HEK293 (cell line): Measurements from ENCODE around the gene CCDC13.
A peak's percentile ranks its signal among the peaks of the same experiment; 100 is the strongest.

Experiments
- CTCF ChIA-PET: fragments of 350-600 bp; formaldehyde crosslinking; extraction: SDS; loops from one replicate; lab custom pipeline; 2021; ENCODE audit warnings: antibody characterized with exemption; lab: Yijun Ruan, JAX
- POLR2A ChIA-PET: fragments of 300-600 bp; formaldehyde crosslinking; extraction: SDS; loops from one replicate; lab custom pipeline; 2020; ENCODE audit warnings: antibody characterized with exemption, inconsistent platforms; lab: Yijun Ruan, JAX
- H3K27ac ChIP-seq: fragments of 200-500 bp; sonication (Bioruptor generic); 2 replicates; pipeline ENCODE4 v1.5.1; 2014; ENCODE audit warnings: low read depth, low read length, control low read depth, inconsistent platforms; ENCODE audit errors: extremely low read depth
- H3K36me3 ChIP-seq, 2 experiments: fragments of 200-500 bp in 1 of 2; sonication (Bioruptor generic) in 1 of 2; 1 replicate in 1 of 2; 2 replicates in 1 of 2; pipeline ENCODE4 v1.5.1; 2014 to 2017; ENCODE audit warnings: inconsistent platforms in 2 of 2, low read length in 2 of 2; ENCODE audit not compliant: control insufficient read depth in 2 of 2, insufficient read depth in 1 of 2
- H3K4me1 ChIP-seq: fragments of 200-500 bp; sonication (Bioruptor generic); 2 replicates; pipeline ENCODE4 v1.5.1; 2014; ENCODE audit warnings: mild to moderate bottlenecking, low read length, inconsistent platforms; ENCODE audit not compliant: control insufficient read depth, insufficient read depth
- H3K4me3 ChIP-seq: 2 replicates; pipeline ENCODE4 v1.5.1; 2011; ENCODE audit warnings: low read depth, mild to moderate bottlenecking, control low read depth, low read length, moderate library complexity
- H3K9me3 ChIP-seq: fragments of 200-500 bp; sonication (Bioruptor generic); 2 replicates; pipeline ENCODE4 v1.5.1; 2014; ENCODE audit warnings: low read depth, low read length, inconsistent platforms; ENCODE audit not compliant: control insufficient read depth, insufficient read depth
- YY2 ChIP-seq: fragments of 450-650 bp; formaldehyde crosslinking; IDR thresholded peaks from 2 replicates; pipeline ENCODE4 v1.5.1; 2016; ENCODE audit warnings: missing biosample characterization, missing genetic modification characterization
- ZBTB8A ChIP-seq: fragments of 450-650 bp; formaldehyde crosslinking; IDR thresholded peaks from 2 replicates; pipeline ENCODE4 v1.5.1; 2016; ENCODE audit warnings: missing biosample characterization, missing genetic modification characterization
- ZFP41 ChIP-seq: fragments of 450-650 bp; formaldehyde crosslinking; IDR thresholded peaks from 2 replicates; pipeline ENCODE4 v1.5.1; 2016; ENCODE audit warnings: missing biosample characterization, missing genetic modification characterization, borderline replicate concordance
- ZNF155 ChIP-seq: fragments of 450-650 bp; formaldehyde crosslinking; IDR thresholded peaks from 2 replicates; pipeline ENCODE4 v1.5.1; 2016; ENCODE audit warnings: missing biosample characterization, missing genetic modification characterization
- ZNF221 ChIP-seq: fragments of 450-650 bp; formaldehyde crosslinking; IDR thresholded peaks from 2 replicates; pipeline ENCODE4 v1.5.1; 2017; ENCODE audit warnings: missing biosample characterization, missing genetic modification characterization, borderline replicate concordance
- ZNF335 ChIP-seq: fragments of 450-650 bp; formaldehyde crosslinking; conservative IDR thresholded peaks from 2 replicates; pipeline ENCODE4 v1.5.1; 2016; ENCODE audit warnings: missing biosample characterization, missing genetic modification characterization
- ZNF394 ChIP-seq: fragments of 450-650 bp; formaldehyde crosslinking; IDR thresholded peaks from 2 replicates; pipeline ENCODE4 v1.5.1; 2016; ENCODE audit warnings: missing biosample characterization, missing genetic modification characterization, mild to moderate bottlenecking, moderate library complexity, borderline replicate concordance
- ZNF518A ChIP-seq: fragments of 450-650 bp; formaldehyde crosslinking; conservative IDR thresholded peaks from 2 replicates; pipeline ENCODE4 v1.5.1; 2016; ENCODE audit warnings: low read depth, missing biosample characterization, missing genetic modification characterization
- ZNF621 ChIP-seq: fragments of 450-650 bp; formaldehyde crosslinking; IDR thresholded peaks from 2 replicates; pipeline ENCODE4 v1.5.1; 2017; ENCODE audit warnings: missing biosample characterization, missing genetic modification characterization
- ZNF623 ChIP-seq: fragments of 450-650 bp; formaldehyde crosslinking; IDR thresholded peaks from 2 replicates; pipeline ENCODE4 v1.5.1; 2016; ENCODE audit warnings: missing biosample characterization, missing genetic modification characterization
- ZNF626 ChIP-seq: fragments of 450-650 bp; sonication (Bioruptor Pico); formaldehyde crosslinking; IDR thresholded peaks from 2 replicates; pipeline ENCODE4 v1.5.1; 2018; ENCODE audit warnings: missing biosample characterization, missing genetic modification characterization, inconsistent platforms
- ZNF791 ChIP-seq: fragments of 450-650 bp; formaldehyde crosslinking; IDR thresholded peaks from 2 replicates; pipeline ENCODE4 v1.5.1; 2016; ENCODE audit warnings: missing biosample characterization, missing genetic modification characterization
- TF ChIP-seq, protein P1 (sequence below): fragments of 450-650 bp; formaldehyde crosslinking; IDR thresholded peaks from 2 replicates; pipeline ENCODE4 v1.5.1; 2017; ENCODE audit warnings: missing biosample characterization, missing genetic modification characterization
- TF ChIP-seq, protein P2 (sequence below): fragments of 450-650 bp; formaldehyde crosslinking; IDR thresholded peaks from 2 replicates; pipeline ENCODE4 v1.5.1; 2016; ENCODE audit warnings: missing biosample characterization, missing genetic modification characterization

CCDC13 gene

DNA sequence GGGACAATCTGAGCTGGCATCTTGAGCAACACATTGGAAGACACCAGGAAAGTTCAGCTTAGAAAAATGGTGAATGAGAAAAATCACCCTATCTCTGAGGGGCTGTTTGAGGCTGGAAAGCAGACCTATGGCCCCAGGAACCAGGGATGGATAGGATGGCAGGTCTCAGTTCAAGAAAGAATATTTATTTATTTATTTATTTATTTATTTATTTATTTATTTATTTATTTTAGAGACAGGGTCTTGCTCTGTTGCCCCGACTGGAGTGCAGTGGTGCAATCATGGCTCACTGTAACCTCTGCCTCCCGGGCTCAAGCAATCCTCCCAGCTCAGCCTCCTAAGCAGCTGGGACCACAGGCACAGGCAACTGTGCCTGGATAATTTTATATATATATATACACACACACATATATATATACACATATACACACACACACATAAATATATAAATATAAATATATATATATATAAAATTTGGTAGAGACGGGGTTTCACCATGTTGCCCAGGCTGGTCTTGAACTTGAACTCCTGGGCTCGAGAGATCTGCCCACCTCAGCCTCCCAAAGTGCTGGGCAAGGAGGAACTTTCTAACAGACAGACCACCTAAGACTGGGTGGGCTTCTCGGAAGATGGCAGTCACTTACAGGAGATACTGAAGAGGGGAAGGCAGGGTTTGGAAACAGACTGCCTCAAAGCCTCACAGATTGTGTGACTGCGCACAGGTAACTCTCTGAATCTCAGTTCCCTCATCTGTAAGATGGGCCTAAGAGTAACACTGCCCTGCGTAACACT is 29.7 kb downstream of the CCDC13 start (continued):
- TF ChIP-seq, protein P1, sequence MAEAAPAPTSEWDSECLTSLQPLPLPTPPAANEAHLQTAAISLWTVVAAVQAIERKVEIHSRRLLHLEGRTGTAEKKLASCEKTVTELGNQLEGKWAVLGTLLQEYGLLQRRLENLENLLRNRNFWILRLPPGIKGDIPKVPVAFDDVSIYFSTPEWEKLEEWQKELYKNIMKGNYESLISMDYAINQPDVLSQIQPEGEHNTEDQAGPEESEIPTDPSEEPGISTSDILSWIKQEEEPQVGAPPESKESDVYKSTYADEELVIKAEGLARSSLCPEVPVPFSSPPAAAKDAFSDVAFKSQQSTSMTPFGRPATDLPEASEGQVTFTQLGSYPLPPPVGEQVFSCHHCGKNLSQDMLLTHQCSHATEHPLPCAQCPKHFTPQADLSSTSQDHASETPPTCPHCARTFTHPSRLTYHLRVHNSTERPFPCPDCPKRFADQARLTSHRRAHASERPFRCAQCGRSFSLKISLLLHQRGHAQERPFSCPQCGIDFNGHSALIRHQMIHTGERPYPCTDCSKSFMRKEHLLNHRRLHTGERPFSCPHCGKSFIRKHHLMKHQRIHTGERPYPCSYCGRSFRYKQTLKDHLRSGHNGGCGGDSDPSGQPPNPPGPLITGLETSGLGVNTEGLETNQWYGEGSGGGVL (tag by site-specific recombination): no peak
- TF ChIP-seq ZNF394 (peak; percentile 76; the same call in 1 of the 2 replicates), ZNF518A (tag by site-specific recombination) (peak; percentile 70), ZFP41 (tag by site-specific recombination) (no peak), ZNF335 (tag by site-specific recombination) (no peak), ZBTB8A (tag by site-specific recombination) (0 out of 2 replicates have a peak, but pooled peaks have one; percentile 31), ZNF623 (peak; percentile 31; the same call in 1 of the 2 replicates), ZNF791 (tag by site-specific recombination) (no peak)

DNA sequence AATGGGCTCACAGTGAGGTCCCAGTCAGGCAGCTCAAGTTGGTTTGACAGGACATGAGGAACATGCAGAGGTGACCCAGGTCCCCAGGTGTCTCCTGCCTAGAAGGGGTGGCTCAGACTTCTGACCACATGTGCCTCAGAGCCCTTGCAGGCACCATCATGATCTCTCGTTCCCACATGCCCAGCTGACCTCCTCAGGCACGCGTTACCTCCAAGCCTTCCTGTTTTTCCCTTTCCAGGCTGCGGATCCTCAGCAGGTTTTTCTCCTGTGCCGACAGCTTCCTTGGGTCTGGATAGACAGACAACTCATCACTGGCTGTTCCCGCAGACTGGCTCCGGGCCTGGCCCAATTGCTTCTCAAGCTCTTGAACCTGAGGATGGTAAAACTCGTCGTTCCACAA is 30.4 kb downstream of the CCDC13 start:
- ChIA-PET POLR2A (no interaction called here), CTCF (interaction anchor here (0.6 to 0.8 kb wide), 2 partner anchors 140 to 196 kb away, joined by 3 to 6 read pairs; no protein-coding TSS in a partner anchor)
- Histone ChIP-seq H3K4me1 (no peaks in the 10 kb centered on the region), H3K9me3 (no peaks in the 10 kb centered on the region), H3K4me3 (no peak overlapping the region), H3K27ac (no peak overlapping the region), H3K36me3 (no peaks in the 10 kb centered on the region)
- TF ChIP-seq ZNF221 (no peak), YY2 (tag by site-specific recombination) (no peak), ZNF626 (tag by site-specific recombination) (no peak), ZNF155 (no peak), ZNF621 (tag by site-specific recombination) (no peak)
- TF ChIP-seq, protein P2, sequence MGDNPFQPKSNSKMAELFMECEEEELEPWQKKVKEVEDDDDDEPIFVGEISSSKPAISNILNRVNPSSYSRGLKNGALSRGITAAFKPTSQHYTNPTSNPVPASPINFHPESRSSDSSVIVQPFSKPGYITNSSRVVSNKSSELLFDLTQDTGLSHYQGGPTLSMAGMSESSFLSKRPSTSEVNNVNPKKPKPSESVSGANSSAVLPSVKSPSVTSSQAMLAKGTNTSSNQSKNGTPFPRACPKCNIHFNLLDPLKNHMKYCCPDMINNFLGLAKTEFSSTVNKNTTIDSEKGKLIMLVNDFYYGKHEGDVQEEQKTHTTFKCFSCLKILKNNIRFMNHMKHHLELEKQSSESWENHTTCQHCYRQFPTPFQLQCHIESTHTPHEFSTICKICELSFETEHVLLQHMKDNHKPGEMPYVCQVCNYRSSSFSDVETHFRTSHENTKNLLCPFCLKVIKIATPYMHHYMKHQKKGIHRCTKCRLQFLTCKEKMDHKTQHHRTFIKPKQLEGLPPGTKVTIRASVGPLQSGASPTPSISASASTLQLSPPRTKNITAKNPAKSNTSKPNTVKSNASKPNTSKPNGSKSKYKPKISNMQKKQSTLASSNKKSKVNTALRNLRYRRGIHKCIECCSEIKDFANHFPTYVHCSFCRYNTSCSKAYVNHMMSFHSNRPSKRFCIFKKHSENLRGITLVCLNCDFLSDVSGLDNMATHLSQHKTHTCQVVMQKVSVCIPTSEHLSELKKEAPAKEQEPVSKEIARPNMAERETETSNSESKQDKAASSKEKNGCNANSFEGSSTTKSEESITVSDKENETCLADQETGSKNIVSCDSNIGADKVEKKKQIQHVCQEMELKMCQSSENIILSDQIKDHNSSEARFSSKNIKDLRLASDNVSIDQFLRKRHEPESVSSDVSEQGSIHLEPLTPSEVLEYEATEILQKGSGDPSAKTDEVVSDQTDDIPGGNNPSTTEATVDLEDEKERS: no peak
